NB4 (cell line): Measurements from ENCODE around the gene USF2.

Experiments used
- DNase-seq: peaks from one replicate; pipeline ENCODE4 v3.0.0; 2010; ENCODE audit warnings: low read depth
- H3K4me3 ChIP-seq: one replicate; pipeline ENCODE4 v1.5.1; 2011; ENCODE audit warnings: mild to moderate bottlenecking, low read depth, low read length, moderate library complexity
- CTCF ChIP-seq: IDR thresholded peaks from one replicate; pipeline ENCODE4 v1.5.1; 2012; ENCODE audit warnings: low read depth, low read length
- MAX ChIP-seq: IDR thresholded peaks from 2 replicates; pipeline ENCODE4 v1.6.1; 2011; ENCODE audit warnings: low read depth, low read length
- MYC ChIP-seq: IDR thresholded peaks from 2 replicates; pipeline ENCODE4 v1.6.1; 2011; ENCODE audit warnings: low read depth, low read length
- POLR2A ChIP-seq: IDR thresholded peaks from 2 replicates; pipeline ENCODE4 v1.6.1; 2011; ENCODE audit warnings: mild to moderate bottlenecking; ENCODE audit not compliant: insufficient read length; ENCODE audit errors: extremely low read depth

The USF2 gene

GRCh38 chr19:35240327-35240726 is 28.4 kb upstream of the USF2 start:
- no peak for TF ChIP-seq MYC
- no peak for TF ChIP-seq MAX
- no peak for TF ChIP-seq POLR2A
- TF ChIP-seq CTCF = no peak
- DNase-seq = no peak
- H3K4me3 ChIP-seq = no peak overlapping the region

- no peak overlapping the region for H3K4me3 ChIP-seq
- no peak for DNase-seq
- no peak for TF ChIP-seq POLR2A
- TF ChIP-seq CTCF = no peak
- TF ChIP-seq MAX = no peak
- TF ChIP-seq MYC = no peak
Observed at GRCh38 chr19:35241417-35241816, 27.3 kb upstream of the USF2 start.

DNA sequence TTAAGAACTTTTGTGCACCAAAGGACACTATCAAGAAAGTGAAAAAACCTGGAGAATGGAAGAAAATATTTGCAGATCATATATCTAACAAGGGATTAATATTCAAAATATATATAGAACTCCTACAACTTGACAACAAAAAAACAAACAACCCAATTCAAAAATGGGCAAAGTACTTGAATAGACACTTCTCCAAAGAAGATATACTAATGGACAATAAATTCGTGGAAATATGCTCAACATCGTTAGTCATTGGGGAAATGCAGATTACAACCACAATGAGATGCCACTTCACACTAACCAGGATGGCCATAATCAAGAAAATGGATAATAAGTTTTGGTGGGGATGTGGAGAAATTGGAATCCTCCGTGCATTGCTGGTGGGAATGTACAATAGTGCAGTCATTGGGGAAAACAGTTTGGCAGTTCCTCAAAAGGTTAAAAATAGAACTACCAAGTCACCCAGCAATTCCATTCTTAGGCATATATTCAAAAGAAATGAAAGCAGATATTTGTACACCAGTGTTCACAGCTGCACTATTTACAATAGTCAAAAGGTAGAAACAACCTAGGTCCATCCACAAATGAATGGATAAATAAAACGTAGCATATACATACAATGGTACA is 22.2 kb upstream of the USF2 start:
- TF ChIP-seq MAX (no peak), MYC (no peak), POLR2A (no peak), CTCF (no peak)
- no peak for DNase-seq
- H3K4me3 ChIP-seq = no peak overlapping the region

DNA sequence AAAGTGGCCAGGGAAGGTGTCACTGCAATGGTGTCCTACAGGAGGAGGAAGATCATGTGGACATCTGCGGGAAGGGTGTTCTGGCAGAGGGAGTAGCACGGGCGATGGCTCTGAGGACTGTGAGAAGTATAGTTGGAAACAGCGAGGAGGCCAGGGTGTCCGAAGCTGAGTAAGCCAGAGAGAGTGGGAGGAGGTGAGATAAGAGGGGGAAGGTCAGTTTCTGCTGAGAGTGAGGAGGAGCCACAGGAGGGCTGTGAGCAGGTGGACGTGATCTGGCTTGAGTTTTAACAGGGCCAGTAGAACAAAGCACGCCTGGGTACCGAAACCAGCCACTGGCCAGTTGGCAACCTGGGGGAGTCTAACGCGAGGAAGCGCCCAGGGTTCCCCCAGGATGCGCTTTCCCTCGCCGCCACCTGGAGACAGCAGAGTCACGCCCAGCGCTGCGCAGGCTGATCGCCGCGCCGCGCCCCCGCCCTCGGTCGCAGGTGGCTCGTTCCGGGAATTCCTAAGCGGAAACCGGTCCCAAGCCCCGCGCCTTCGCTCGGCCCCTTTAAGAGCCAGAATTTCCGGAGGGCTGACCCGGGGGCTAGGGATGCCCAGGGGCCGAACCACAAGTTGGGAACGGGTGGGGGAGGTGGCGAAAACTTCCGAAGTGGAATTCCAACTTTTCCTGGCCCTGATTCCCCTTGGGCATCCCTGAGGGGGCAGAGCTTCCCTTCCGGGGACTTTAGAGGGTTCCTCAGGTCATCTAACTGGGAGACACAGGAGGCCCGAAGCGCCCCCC is 21.0 kb upstream of the USF2 start:
- DNase-seq = no peak

More for the DNA sequence above, 21.0 kb upstream of the USF2 start:
- TF ChIP-seq POLR2A = no peak
- no peak for TF ChIP-seq MAX
- TF ChIP-seq CTCF = no peak
- H3K4me3 ChIP-seq = no peak overlapping the region
